HG03135 (cell line): ENCODE measurements around the gene AKAP3.
A peak's percentile ranks its signal among the peaks of the same experiment; 100 is the strongest.

Experiments
- ATAC-seq: cut with Tn5 transposase; IDR thresholded peaks from one replicate; pipeline ENCODE4 v1.9.1; 2021; ENCODE audit warnings: mild to moderate bottlenecking, moderate library complexity; ENCODE audit not compliant: unreplicated experiment

AKAP3 gene

DNA sequence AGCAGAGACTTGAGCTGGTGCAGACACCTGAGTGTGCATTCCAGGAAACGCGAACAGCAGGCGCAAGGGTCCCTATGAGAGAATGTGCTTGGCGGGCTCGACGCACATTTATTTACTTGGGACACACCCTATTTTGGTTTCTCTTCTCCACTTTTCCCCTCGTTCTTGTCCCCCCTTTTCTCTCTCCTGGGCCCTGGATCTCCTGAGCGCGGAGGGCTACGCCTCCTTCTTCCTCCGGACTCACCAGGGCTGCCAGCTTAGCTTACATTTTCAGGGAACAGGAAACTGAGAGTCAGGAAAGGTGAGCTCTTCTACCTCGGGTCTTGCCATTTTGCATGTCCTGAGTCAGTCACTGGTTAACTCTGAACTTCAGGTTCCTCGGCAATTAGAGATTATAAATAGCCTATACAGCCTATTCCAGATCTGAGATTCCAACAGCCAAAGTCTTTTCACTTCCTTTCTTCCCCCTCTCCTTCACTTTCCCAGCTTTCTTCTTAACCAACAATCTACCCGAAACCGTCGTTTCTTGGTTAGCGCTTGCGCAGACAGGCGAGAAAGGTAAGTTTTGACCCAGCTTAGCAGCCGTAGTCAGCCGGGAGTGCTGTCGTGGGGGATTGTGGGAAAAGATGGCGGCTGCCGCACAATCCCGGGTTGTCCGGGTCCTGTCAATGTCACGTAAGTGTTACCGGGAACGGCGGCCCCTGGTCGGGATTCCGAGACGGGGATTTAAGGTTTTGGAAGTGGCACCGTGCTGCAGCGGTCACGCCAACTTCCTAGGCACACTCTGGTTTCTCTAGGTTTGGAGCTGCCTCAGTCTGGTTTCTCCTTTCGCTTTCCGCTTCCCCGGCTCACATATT lies at the start of gene AKAP3, which contains the start of gene NDUFA9:
TSS of gene AKAP3 (minus strand) at position 551 of the 857 bp plus-strand sequence. CDS start 10,855 bp downstream, outside the sequence.
TSS of gene NDUFA9 (plus strand) at position 614 of the 857 bp plus-strand sequence. CDS start at position 627, 13 bp downstream.
- peak; percentile 88 for ATAC-seq

DNA sequence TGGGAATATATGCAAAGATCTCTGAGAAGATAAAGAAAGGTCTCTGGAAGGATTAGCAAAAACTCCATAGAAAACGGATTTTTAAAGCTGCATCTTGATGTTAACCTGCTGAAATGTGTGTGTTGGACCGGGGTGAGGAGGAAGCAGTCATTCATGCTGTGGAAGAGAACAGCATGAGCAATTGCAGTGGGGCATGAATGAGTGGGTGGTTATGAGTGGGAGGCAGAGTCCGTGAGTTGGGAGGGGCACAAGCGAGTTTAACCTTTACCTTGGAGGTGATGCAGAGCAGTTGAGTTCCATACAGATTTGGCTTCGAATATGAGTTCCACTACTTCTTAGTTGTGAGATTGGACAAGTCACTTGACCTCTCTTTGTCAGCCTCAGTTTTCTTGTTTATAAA lies 41.9 kb upstream of the AKAP3 start:
- no peak for ATAC-seq

DNA sequence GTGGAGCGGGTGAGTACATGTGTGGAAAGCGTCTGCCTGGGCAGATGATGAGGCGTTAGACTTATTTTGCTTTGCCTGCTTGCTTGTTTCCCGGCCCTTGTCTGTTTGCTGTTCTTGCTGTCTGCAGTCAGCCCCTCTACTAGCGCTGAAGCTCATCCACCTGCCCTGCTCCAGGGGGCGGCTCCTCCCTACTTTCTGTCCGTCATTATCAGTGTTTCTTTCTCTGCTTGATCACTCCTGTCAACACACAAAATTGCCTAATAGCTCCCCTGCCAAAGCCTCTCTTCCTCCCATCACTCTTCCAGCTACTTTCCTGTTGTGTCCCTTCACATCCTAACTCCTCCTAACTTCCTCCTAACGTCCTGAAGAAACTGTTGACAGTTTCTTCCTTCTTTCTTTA lies 36.5 kb upstream of the AKAP3 start:
- no peak for ATAC-seq

DNA sequence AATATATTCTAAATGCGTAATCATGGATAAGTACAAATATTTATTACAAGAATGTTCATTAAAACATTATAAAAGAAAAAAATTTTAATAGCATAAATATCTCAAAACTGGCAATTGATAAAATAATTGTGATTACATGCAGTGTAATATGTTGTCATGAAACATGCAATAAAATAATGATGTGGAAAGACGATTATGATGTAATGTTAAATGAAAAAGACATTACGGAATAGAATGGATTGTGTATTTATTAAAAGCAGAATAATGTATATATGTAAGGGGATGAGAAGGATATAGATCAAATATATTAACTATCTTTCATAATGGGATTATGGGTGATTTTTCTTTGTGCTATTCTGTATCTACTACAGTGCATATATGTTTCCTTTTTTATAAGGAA lies 32.9 kb upstream of the AKAP3 start:
- ATAC-seq: no peak

DNA sequence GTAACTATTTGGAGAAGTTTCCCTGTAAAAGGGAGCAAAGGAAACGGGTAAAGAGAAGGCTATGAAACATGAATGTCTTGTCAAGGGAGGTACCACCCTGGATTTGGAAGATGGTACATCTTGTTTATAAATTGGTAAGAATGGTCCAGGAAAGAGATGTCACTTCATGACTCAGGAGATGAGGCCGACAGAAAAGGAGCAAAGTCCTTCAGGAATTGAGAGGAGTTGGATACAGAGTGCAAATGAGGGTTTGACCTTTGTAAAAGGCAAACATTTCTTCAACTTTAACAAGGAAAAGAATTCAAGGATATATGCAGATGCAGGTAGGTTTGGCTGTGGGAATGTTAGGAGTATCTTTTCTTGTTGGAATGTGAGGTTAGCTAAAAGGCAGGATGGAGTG lies 30.9 kb upstream of the AKAP3 start:
- no peak for ATAC-seq

DNA sequence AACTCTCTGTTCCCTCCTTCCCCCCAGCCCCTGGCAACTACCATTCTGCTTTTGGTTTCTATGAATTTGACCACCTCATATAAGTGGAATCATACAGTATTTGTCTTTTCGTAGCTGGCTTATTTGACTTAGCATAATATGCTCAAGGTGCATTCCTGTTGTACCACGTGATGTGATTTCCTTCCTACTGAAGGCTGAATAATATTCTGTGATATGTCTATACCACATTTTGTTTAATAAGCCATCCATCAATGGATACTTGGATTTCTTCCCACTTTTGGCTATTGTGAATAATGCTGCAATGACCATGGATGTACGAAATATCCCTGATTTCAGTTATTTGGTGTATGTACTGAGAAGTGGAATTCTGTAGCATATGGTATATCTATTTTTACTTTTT lies 16.4 kb upstream of the AKAP3 start:
- ATAC-seq: no peak

DNA sequence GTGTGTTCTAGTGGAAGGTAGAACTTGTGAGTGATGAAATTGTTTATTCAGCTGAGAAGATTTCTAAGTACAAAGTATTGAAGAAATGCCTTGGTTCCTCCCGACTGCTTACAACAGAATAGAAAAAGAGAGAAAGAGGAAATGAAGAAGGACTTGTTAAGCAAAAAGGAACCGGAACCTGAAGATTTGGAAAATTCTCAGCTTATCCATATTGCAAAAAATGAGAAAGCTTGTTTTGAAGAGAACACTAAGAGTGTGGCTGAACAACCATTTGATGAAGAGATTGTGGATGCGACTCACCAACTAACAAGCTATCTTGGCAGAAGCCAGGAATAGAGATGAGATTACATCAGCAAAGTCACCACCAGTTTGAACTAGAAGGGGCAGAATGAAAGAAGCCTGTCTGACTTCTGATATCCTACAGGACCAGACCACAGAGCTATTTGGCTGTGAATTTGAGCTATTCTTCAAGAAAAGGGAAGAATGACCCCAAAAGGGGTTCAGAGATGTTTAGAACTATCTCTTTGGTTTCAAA lies 15.2 kb upstream of the AKAP3 start:
- ATAC-seq: no peak

DNA sequence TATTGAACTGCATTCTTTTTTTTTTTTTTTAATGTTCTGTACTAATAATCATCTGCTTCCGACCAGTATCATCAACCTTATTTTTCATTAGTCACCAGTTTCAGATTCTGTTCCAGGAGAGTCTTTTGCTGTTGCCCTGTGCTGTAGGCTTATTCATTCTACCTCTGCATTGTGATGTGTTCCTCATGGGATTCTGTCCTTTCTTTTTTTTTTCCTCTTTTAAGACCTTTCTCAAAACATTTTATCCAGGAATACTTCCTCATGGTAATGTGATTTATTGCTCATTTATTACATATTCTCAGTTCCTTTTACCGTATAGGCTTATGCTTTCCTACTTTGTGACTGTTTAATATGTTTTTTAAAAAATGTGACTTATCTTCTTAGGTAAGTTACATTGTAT lies 4.8 kb upstream of the AKAP3 start:
- ATAC-seq: no peak

DNA sequence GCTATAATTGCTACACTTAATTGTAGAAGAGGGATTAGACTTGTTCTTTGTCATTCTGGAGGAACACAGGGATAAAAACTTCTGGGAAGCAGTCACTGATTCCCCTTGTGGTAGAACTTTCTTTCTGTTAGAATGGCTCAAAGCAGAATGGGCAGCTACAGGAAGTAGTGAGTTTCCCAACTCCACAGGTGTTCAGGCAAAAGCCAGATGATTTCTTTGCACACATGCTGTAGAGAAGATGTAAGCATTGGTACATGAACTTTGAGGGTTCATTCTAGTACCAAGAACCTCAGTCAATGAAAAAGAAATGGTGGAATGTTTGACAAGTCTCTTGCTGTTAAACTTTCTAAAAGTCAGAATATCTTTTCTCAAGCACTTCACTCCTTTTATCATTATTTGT lies 4.4 kb upstream of the AKAP3 start:
- no peak for ATAC-seq

DNA sequence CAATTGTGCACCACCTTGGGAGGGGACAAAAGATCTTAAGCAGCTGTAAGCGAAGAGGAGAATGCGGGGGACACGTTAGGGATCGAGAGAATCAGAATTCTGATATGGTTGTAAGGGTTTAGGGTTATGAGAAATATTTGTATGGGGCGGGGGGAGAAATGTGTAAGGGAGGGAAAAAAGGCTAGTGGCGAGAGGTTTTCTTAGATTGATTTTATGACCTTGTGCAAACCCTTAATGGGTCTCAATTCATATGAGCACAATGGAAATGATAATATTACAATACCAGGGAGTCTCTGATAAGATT lies 459 bp upstream of the AKAP3 start:
- no peak for ATAC-seq

DNA sequence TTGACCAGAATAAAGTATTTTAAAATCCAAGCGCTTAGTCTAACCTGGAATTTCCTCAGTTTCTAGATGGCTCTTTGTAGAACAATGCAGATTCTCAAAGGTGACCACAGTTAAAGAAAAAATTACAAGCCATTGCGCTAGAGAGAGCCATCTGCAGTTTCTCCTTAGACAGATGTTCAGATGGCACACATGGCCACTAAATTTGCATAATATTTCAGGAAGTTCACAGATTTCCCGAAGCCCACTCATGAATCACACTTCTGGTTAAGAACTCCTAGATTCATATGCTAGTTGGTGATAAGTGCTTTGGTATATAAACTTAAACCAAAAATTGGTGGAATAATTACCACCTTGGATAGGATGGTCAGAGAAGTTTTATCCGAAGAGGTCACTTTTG lies 749 bp downstream of the AKAP3 start:
- no peak for ATAC-seq

DNA sequence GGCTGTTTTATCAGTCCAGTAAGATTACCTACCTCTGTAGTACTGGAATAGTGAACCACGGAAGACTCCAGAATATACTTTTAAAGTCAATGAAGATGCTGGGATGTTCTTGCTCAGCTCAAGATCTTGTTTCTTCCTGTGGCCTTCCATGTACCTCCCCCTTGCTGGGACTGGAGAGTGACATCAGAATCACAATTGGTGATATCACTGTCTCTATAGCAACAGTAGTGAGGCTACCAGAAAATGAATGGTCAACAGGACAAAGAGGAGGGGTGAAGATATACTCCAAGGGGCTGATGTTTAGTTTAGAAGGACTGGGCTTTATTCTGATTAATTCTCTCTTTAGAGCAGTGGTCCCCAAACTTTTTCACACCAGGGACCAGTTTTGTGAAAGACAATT lies 3.8 kb downstream of the AKAP3 start:
- ATAC-seq: no peak

DNA sequence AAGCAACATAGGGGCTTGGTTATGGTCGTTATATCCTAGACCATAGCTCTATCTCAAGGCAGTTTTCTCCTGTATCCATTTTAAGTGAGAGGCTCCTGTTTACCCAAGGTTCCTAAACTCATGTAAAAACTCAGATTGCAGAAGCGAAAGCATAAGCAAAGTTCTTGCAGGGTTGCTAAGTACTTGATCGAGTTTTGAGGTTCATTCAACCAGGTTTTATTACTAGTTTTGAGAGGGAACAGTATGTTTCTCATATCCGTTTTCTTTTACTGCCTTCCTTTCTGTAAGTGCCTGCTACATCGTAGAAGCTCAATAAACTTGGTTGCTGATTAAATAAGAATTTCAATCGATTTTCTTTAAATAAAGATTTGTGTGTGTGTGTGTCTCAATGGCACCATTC lies 5.1 kb downstream of the AKAP3 start:
- no peak for ATAC-seq

DNA sequence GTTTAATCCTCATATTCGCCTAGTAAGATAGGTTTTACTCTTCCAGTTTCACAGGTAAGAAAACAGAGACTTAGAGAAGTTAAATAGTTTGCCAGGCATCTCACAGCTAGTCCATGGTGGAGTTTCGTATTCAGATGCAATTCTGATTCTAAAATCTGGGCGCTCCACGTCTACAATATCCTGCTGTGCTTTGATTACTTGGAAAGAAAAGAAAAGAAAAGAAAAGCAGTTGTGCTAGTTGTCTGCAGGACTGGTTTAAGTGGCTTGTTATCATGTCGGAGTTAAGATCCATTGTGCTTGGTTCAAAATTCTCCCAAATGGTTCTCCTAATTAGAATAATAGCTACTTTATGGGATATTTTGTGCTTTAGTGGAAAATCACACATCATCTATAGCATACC lies 18.6 kb downstream of the AKAP3 start:
- no peak for ATAC-seq

DNA sequence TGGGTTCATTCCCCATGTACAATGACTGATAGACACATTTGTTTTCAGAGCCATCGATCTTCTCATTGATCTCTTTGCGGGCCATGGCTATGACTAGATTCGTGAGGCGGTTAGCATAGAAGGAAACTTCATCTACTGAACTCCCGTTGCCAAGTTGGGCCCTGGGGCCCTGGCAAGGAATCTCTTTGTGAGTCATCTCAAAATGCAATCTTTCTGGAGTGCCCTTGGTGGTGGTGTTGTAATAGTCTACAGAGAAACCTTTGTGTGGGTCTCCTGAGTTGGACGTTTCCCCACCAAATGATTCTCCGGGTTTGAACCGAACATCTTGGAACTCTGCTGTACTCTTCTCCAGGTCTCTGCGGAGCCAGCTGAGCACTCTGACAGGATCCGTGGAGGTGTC lies 20.4 kb downstream of the AKAP3 start:
- ATAC-seq: no peak

DNA sequence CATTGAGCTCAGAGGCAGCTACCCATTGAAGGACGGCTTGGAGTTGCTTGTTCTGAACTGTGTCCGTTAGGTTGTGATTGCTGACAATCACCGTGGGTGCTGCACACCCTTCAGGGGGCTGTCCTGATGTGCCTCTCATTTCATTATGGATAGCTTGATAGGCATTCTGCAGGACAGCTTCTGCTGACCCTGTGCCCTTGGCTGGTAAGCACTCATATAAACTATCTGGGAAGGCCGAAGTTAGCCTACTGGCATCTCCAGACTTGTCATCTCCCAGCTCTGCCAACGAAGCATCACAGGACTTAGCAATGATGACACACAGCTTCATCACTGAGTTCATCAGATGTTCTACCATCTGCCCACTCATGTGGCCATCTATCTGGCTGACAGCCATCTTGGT lies 22.3 kb downstream of the AKAP3 start:
- no peak for ATAC-seq

DNA sequence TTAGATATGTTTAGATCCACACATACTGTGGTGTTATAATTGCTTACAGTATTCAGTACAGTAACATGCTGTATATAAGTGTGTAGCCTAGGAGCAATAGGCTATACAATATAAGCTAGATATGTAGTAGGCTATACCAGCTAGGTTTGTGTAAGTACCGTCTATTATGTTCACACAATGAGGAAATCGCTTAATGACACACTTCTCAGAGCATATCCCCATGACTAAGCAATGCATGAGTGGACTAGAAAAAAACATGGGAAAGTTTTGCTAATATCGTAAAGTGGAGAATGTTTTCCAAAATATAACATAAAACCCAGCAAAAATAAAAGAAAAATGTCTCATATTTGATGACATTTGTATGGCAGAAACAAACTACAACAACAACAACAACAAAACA lies 27.3 kb downstream of the AKAP3 start:
- ATAC-seq: no peak

DNA sequence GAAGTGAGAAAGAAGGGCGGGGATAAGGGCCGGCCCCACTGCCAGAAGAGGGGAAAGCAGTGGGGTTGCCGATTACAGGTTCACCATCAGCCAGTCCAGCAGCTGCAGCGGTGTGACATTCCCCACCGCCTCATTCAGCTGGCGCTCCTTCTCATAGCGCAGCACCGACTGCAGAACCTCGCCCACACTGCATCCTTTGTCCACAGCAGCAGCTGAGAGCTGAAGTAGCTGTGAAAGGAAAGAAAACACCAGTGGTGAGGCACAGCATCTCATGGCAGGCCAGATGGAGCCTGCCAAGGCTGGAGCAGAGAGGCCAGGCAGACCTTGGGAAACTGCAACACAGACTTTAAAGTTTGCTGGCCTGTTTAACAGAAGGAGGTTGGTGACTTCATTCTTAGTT lies 33.2 kb downstream of the AKAP3 start:
- ATAC-seq: no peak

DNA sequence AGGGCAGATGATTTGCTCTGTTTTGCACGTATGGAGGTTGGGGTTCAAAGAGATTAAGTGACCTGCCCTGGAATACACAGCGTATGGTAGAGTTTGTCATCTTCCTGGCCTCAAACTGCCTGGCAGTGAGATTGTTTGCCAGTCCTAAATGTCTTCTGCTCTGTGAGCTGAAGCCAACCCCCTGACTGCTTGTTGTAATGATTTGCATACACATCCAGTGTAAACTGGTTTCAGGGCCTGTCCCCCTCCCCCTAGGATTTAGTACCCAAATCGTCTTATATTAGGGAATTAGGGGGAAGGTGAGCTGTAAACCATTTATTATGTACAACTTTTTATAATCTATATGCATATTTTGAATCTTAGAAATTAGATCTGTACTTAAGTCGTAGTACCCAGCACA lies 38.4 kb downstream of the AKAP3 start:
- ATAC-seq: no peak

DNA sequence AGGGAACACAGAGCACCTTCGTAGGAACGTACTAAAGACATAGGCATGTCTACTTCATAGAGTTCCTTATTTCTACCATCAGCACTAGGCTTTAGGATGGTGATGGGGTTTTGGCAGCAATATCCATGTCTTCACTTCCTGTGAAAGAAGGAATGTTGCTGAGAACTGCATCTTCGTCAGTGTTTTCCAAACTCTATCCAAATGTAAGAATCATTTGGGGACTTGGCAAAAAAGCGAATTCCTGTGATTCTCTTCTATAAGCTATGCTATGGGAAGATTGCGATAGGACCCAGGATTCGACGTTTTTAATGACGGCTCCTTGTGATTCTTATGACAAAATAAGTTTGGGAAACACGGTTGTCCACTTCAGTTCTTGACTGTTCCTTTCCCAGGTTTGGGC lies 39.8 kb downstream of the AKAP3 start:
- no peak for ATAC-seq

DNA sequence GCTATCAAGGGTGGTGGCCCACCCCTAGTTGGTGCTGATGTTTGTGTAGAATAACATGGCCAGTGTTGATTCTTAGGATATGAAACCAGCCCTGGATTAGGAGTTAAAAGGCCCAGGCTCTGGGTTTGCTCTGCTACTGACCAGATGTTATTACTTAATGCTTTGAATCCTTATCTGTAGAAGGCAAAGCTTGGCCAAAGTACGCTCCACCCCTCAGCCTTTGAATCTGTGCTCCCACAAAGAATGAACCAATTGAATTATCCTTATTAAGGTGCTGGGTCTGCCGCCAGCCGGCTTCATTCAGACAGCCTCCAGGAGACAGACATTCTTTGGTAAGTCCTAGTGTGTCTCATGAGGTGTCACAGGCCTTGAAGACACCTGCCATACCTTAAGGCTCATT lies 41.8 kb downstream of the AKAP3 start:
- ATAC-seq: no peak

DNA sequence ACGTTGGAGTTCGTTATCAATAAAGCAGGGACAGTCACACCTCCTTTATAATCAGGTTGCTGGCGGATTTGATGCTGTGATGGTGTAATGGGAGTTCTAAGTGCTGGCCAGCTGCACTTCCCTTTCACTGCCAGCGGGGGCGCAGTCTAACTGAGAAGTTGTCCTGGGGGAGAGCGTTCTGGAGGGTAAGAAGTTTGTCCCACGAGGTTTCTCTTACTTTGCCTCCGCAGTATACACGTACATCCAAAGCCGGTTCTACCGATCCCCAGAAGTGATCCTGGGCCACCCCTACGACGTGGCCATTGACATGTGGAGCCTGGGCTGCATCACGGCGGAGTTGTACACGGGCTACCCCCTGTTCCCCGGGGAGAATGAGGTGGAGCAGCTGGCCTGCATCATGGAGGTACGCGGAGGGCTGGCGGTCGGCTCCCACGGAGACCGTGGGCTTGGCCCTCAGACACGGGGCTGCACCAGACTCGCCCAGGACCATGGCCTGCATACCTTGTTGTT lies 44.1 kb downstream of the AKAP3 start:
- peak; percentile 97 for ATAC-seq

DNA sequence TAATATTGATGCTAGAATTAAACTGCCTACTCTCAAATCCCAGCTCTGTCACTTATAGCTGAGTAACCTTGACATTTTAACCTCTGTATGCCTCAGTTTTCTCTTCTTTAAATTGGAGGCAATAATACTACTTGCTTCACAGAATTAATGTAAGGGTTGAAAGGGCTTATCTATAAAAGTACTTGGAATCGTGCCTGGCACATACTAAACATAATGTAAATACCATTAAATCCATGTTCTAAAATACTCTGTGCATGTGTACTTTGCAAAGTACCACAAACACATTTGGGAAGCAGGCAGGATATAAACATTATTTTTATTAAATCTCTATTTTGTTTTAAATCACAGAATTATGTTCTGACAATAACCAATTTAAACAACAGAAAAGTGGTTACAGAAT lies 44.9 kb downstream of the AKAP3 start:
- ATAC-seq: no peak
